GM12878 (cell line): ENCODE measurements around the gene UHMK1. TPM values are rescaled to one million over a fixed set of nuclear protein-coding genes. Genes with fewer than 3 reads are reported as not detected.

Experiments
- ATAC-seq: fragments of 200-7000 bp; cut with Tn5 transposase; 3 replicates; pipeline ENCODE4 v1.9.1; 2020; ENCODE audit warnings: mild to moderate bottlenecking, moderate library complexity
- BruUV-seq: library from RNA; stranded (reverse); fragments of 400-500 nt; replicated peaks from 2 replicates; lab custom pipeline; 2021; lab: Mats Ljungman, UMichigan
- CTCF ChIA-PET: fragments of 300-600 bp; sonication (Branson Sonifier 250); formaldehyde crosslinking; extraction: SDS; loops from one replicate; lab custom pipeline; 2021; ENCODE audit warnings: inconsistent platforms; lab: Yijun Ruan, JAX
- POLR2A ChIA-PET: fragments of 350-600 bp; formaldehyde crosslinking; extraction: SDS; loops from one replicate; lab custom pipeline; 2021; ENCODE audit warnings: inconsistent platforms; lab: Charles Lee
- RAD21 ChIA-PET: fragments of 300-600 bp; sonication (Branson Sonifier 250); formaldehyde crosslinking; loops from one replicate; lab custom pipeline; 2023; ENCODE audit warnings: antibody characterized with exemption; ENCODE audit not compliant: unreplicated experiment; lab: Charles Lee
- SMC1A ChIA-PET: fragments of 300-600 bp; sonication (Branson Sonifier 250); formaldehyde crosslinking; loops from one replicate; lab custom pipeline; 2023; ENCODE audit not compliant: unreplicated experiment, uncharacterized antibody; lab: Charles Lee
- DNase-seq: peaks from one replicate; pipeline ENCODE4 v3.0.0-alpha.2; 2011; ENCODE audit warnings: low read depth, low spot score
- FAIRE-seq: peaks from 3 replicates; lab custom pipeline; 2011; peaks lifted over from hg19 to GRCh38; lab: Jason Lieb, UNC
- H2AFZ ChIP-seq: 2 replicates; pipeline ENCODE4 v1.6.0; 2011; ENCODE audit warnings: low read depth, low read length, control low read depth; ENCODE audit not compliant: control insufficient read depth
- H3K27ac ChIP-seq: 2 replicates; pipeline ENCODE4 v1.5.1; 2011; ENCODE audit warnings: control low read depth; ENCODE audit not compliant: control insufficient read depth, insufficient read depth
- H3K27me3 ChIP-seq, 2 experiments: replicated peaks in 1 of 2; 2 replicates each; pipeline versions ENCODE4 v1.6.0 to v1.6.1; 2011; ENCODE audit warnings: low read length in 1 of 2; ENCODE audit not compliant: control insufficient read depth in 2 of 2, insufficient read depth in 2 of 2
- H3K36me3 ChIP-seq, 2 experiments: 2 replicates each; pipeline ENCODE4 v1.5.1; 2011; ENCODE audit warnings: low read length in 1 of 2; ENCODE audit not compliant: control insufficient read depth in 2 of 2, insufficient read depth in 2 of 2
- H3K4me1 ChIP-seq: 2 replicates; pipeline ENCODE4 v1.6.1; 2011; ENCODE audit warnings: mild to moderate bottlenecking, low read length, moderate library complexity, mixed read lengths; ENCODE audit not compliant: control insufficient read depth, insufficient read depth
- H3K4me2 ChIP-seq: 2 replicates; pipeline ENCODE4 v1.6.0; 2011; ENCODE audit warnings: control low read depth; ENCODE audit not compliant: control insufficient read depth, insufficient read depth
- H3K4me3 ChIP-seq: fragments of 200-600 bp; sonication (generic); 2 replicates; pipeline ENCODE4 v1.5.1; 2016
- H3K79me2 ChIP-seq: 2 replicates; pipeline ENCODE4 v1.6.0; 2011; ENCODE audit warnings: low read length; ENCODE audit not compliant: control insufficient read depth, insufficient read depth
- H3K9ac ChIP-seq: 2 replicates; pipeline ENCODE4 v1.8.0; 2011; ENCODE audit warnings: low read length, control low read depth, mixed read lengths; ENCODE audit not compliant: control insufficient read depth, insufficient read depth
- H3K9me3 ChIP-seq: replicated peaks from 3 replicates; pipeline ENCODE4 v1.5.1; 2011; ENCODE audit warnings: mild to moderate bottlenecking, low read length; ENCODE audit not compliant: control insufficient read depth, insufficient read depth
- H4K20me1 ChIP-seq: 2 replicates; pipeline ENCODE4 v1.6.0; 2011; ENCODE audit not compliant: control insufficient read depth, insufficient read depth
- ATF3 ChIP-seq: IDR thresholded peaks from 2 replicates; pipeline ENCODE4 v1.6.1; 2011; ENCODE audit warnings: low read depth, mild to moderate bottlenecking, low read length, moderate library complexity, borderline replicate concordance; ENCODE audit errors: extremely low read depth
- ATF7 ChIP-seq: fragments of 450-650 bp; IDR thresholded peaks from 2 replicates; pipeline ENCODE4 v1.6.1; 2016; ENCODE audit warnings: low read depth, mild to moderate bottlenecking
- CTCF ChIP-seq, 3 experiments: IDR thresholded peaks in 2 of 3; conservative IDR thresholded peaks in 1 of 3; 2 replicates each; pipeline ENCODE4 v1.5.1; 2011; ENCODE audit warnings: low read depth in 3 of 3, low read length in 3 of 3, mild to moderate bottlenecking in 3 of 3, control low read depth in 2 of 3, moderate library complexity in 2 of 3, inconsistent platforms in 1 of 3, mixed read lengths in 1 of 3; ENCODE audit not compliant: control insufficient read depth in 2 of 3, insufficient read depth in 1 of 3; ENCODE audit errors: extremely low read depth in 1 of 3
- ETV6 ChIP-seq, 2 experiments: fragments of 450-650 bp in 1 of 2; IDR thresholded peaks in 1 of 2; conservative IDR thresholded peaks in 1 of 2; 2 replicates each; pipeline ENCODE4 v1.6.1; 2014; ENCODE audit warnings: antibody characterized with exemption in 1 of 2, borderline replicate concordance in 1 of 2, low read depth in 1 of 2, mild to moderate bottlenecking in 1 of 2, moderate library complexity in 1 of 2
- FOXM1 ChIP-seq: IDR thresholded peaks from 2 replicates; pipeline ENCODE4 v1.6.1; 2012; ENCODE audit warnings: low read depth, mild to moderate bottlenecking, inconsistent platforms, low read length, moderate library complexity
- HSF1 ChIP-seq: fragments of 150-350 bp; IDR thresholded peaks from 2 replicates; pipeline ENCODE4 v1.6.1; 2014; ENCODE audit warnings: mild to moderate bottlenecking, low read depth, low read length
- JUNB ChIP-seq: IDR thresholded peaks from 2 replicates; pipeline ENCODE4 v1.6.1; 2016; ENCODE audit warnings: antibody characterized with exemption, mild to moderate bottlenecking
- KAT2A ChIP-seq: conservative IDR thresholded peaks from 2 replicates; pipeline ENCODE4 v1.6.1; 2011; ENCODE audit warnings: low read depth, low read length; ENCODE audit not compliant: control insufficient read depth
- MYB ChIP-seq: fragments of 150-350 bp; IDR thresholded peaks from 2 replicates; pipeline ENCODE4 v1.6.1; 2014; ENCODE audit warnings: mild to moderate bottlenecking, low read depth, low read length, borderline replicate concordance
- RCOR1 ChIP-seq: conservative IDR thresholded peaks from 2 replicates; pipeline ENCODE4 v1.6.1; 2012; ENCODE audit warnings: low read depth, low read length, improper control_type of control experiment
- SMAD5 ChIP-seq: IDR thresholded peaks from 2 replicates; pipeline ENCODE4 v1.6.1; 2016; ENCODE audit warnings: antibody characterized with exemption, low read depth
- ZZZ3 ChIP-seq: IDR thresholded peaks from 2 replicates; pipeline ENCODE4 v1.6.1; 2011; ENCODE audit warnings: low read depth; ENCODE audit not compliant: control insufficient read depth, insufficient read length
- WGBS: methylation state at CpG from one replicate; pipeline ENCODE4 v1.1.6; 2016; ENCODE audit warnings: low lambda C conversion rate; ENCODE audit not compliant: insufficient replicate concordance, insufficient coverage; ENCODE audit errors: missing lambda C conversion rate; 5-methylcytosine and 5-hydroxymethylcytosine counted together
- in situ Hi-C: fragments of 300-500 bp; cut with MboI; formaldehyde crosslinking; loops from 9 replicates; pipeline ENCODE4 v1.14.3; 2018; ENCODE audit warnings: mixed read lengths
- intact Hi-C: fragments of 100-400 bp; cut with micrococcal nuclease; formaldehyde crosslinking; loops from one replicate; pipeline ENCODE4 v1.14.2; 2022; ENCODE audit not compliant: unreplicated experiment
- polyA plus RNA-seq, 11 experiments: library from polyadenylated mRNA; depleted of rRNA in 4 of 11; unstranded in 6 of 11; stranded (reverse) in 5 of 11; fragments of >200 nt; fragmentation: Nextera tagmentation in 4 of 11; fragmentation: Illumina TruSeq in 1 of 11; extraction: Ambion mirVana in 4 of 11; extraction: Trizol in 1 of 11; gene quantifications; 1 replicate in 1 of 11; 2 replicates in 10 of 11; pipeline versions ENCODE4 v1.2.1 to v1.2.3, GENCODE V29; 2011 to 2016; ENCODE audit warnings: inconsistent platforms in 2 of 11, missing spikeins in 2 of 11, low read depth in 1 of 11
- total RNA-seq, 4 experiments: library from RNA; depleted of rRNA in 3 of 4; stranded (reverse); fragments of >200 nt in 3 of 4; fragmentation: Illumina TruSeq in 1 of 4; extraction: Trizol in 1 of 4; gene quantifications; 2 replicates each; pipeline versions ENCODE4 v1.2.1 to v1.2.3, GENCODE V29; 2013 to 2021

The UHMK1 gene
- total and polyA plus RNA-seq, 10 of the 15 experiments (the other 5 are each of a cell fraction or from before 2014, with no cell fraction given), result 5.7 to 52.7 (median 28.3) TPM

GRCh38 chr1:162554258-162554657 is 56.6 kb downstream of the UHMK1 start:
- Histone ChIP-seq H3K79me2 (no peaks in the 10 kb centered on the region), H3K4me1 (no peaks in the 10 kb centered on the region), H2AFZ (no peak overlapping the region), H3K36me3 (no peaks in the 10 kb centered on the region), H3K27me3 (no peaks in the 10 kb centered on the region), H3K9me3 (no peaks in the 10 kb centered on the region; the same call in 2 of the 3 replicates), H3K4me2 (no peak overlapping the region), H4K20me1 (no peaks in the 10 kb centered on the region), H3K27ac (no peak overlapping the region), H3K4me3 (no peak overlapping the region), H3K9ac (no peak overlapping the region)
- DNase-seq, result no peak
- RAD21 ChIA-PET, result no interaction called here
- WGBS, result 4% methylated on average over 1 of the region's 1 CpG
- CTCF ChIA-PET, result no interaction called here
- no peak for TF ChIP-seq FOXM1
- TF ChIP-seq JUNB, result no peak
- no peak for TF ChIP-seq CTCF (IDR thresholded peaks at IDR 0.05 in 2 of 3, conservative IDR thresholded peaks at IDR 0.05 in 1 of 3; ENCODE audit: control insufficient read depth in 2 of 3, extremely low read depth in 1 of 3, insufficient read depth in 1 of 3, low read depth in 3 of 3, low read length in 3 of 3)
- TF ChIP-seq ATF7, result no peak
- no peak for TF ChIP-seq ATF3
- no peak for TF ChIP-seq ETV6 (conservative IDR thresholded peaks at IDR 0.05 in 1 of 2, IDR thresholded peaks at IDR 0.05 in 1 of 2; ENCODE audit: borderline replicate concordance in 1 of 2, low read depth in 1 of 2)
- TF ChIP-seq RCOR1, result no peak
- TF ChIP-seq ZZZ3, result no peak
- no peak for TF ChIP-seq KAT2A
- TF ChIP-seq HSF1, result no peak
- no peak for TF ChIP-seq MYB
- no peak for TF ChIP-seq SMAD5
- SMC1A ChIA-PET, result interaction anchor here (1.4 kb wide), 1 partner anchor 26 kb away, joined by 4 read pairs; no protein-coding TSS in a partner anchor
- intact Hi-C loops (no loop called here), in situ Hi-C loops (no loop called here)
- ATAC-seq, result no peak
- no TSS peak for BruUV-seq
- POLR2A ChIA-PET, result no interaction called here
- FAIRE-seq, result no peak
